Natural killer cell (primary cell): ENCODE results near the gene PTK7. TPM values are rescaled to one million over a fixed set of nuclear protein-coding genes. Genes with fewer than 3 reads are reported as not detected.

Source experiments
- ATAC-seq, 3 donors: fragments of 150-1000 bp in 2 of 3; fragments of 200-7000 bp in 1 of 3; cut with Tn5 transposase; 1 replicate in 1 of 3; 2 replicates in 2 of 3; pipeline ENCODE4 v1.10.0; 2021; ENCODE audit warnings: mild to moderate bottlenecking in 2 of 3, moderate library complexity in 2 of 3
- DNase-seq, 2 donors: peaks; one replicate each; pipeline versions ENCODE4 v3.0.0 to v3.0.0-alpha.2; 2013 to 2021; ENCODE audit warnings: mixed read lengths in 1 of 2
- H3K27ac ChIP-seq: one replicate; pipeline ENCODE4 v1.5.1; 2013; ENCODE audit warnings: mild to moderate bottlenecking, low read length
- H3K27me3 ChIP-seq: one replicate; pipeline ENCODE4 v1.6.1; 2013; ENCODE audit warnings: low read length; ENCODE audit not compliant: control insufficient read depth, insufficient read depth
- H3K36me3 ChIP-seq: one replicate; pipeline ENCODE4 v1.6.1; 2013; ENCODE audit warnings: low read length; ENCODE audit not compliant: control insufficient read depth, insufficient read depth
- H3K4me1 ChIP-seq: one replicate; pipeline ENCODE4 v1.6.1; 2013; ENCODE audit warnings: low read length; ENCODE audit not compliant: control insufficient read depth, insufficient read depth
- H3K4me3 ChIP-seq: one replicate; pipeline ENCODE4 v1.5.1; 2013; ENCODE audit warnings: low read length
- H3K9me3 ChIP-seq: one replicate; pipeline ENCODE4 v1.6.1; 2013; ENCODE audit warnings: low read length; ENCODE audit not compliant: control insufficient read depth, insufficient read depth
- H3K27ac Mint-ChIP-seq, 2 donors: one replicate each; pipeline ENCODE4 v1.8.0; 2022; ENCODE audit warnings: mild to moderate bottlenecking in 2 of 2, mixed read lengths in 2 of 2, moderate library complexity in 1 of 2
- H3K27me3 Mint-ChIP-seq, 2 donors: one replicate each; pipeline ENCODE4 v1.8.0; 2022; ENCODE audit warnings: low read depth in 2 of 2, mixed read lengths in 2 of 2
- H3K36me3 Mint-ChIP-seq: one replicate; pipeline ENCODE4 v1.8.0; 2022; ENCODE audit warnings: mixed read lengths
- H3K4me1 Mint-ChIP-seq, 2 donors: one replicate each; pipeline ENCODE4 v1.8.0; 2022; ENCODE audit warnings: mixed read lengths in 2 of 2
- H3K4me3 Mint-ChIP-seq: one replicate; pipeline ENCODE4 v1.8.0; 2022; ENCODE audit warnings: mild to moderate bottlenecking, moderate library complexity, mixed read lengths
- H3K9me3 Mint-ChIP-seq, 2 donors: one replicate each; pipeline ENCODE4 v1.8.0; 2022; ENCODE audit warnings: mixed read lengths in 2 of 2
- CTCF ChIP-seq: fragments of 200-600 bp; IDR thresholded peaks from one replicate; pipeline ENCODE4 v1.8.0; 2022; ENCODE audit warnings: antibody characterized with exemption
- WGBS: methylation state at CpG from one replicate; pipeline ENCODE4 v1.1.7; 2013; ENCODE audit warnings: missing lambda C conversion rate; ENCODE audit not compliant: insufficient coverage; 5-methylcytosine and 5-hydroxymethylcytosine counted together
- intact Hi-C: fragments of 100-400 bp; cut with micrococcal nuclease; formaldehyde crosslinking; loops from one replicate; pipeline ENCODE4 v1.14.2; 2022
- total RNA-seq, 4 donors: library from RNA; stranded (reverse); fragments of 120-200 nt in 1 of 4; gene quantifications; one replicate each; pipeline versions ENCODE4 v1.2.3 to v1.2.4, GENCODE V29; 2013 to 2022

Gene PTK7
- total RNA-seq, 3 donors from 2014 or later (not counting 1 experiment from before 2014, with no cell fraction given): 1.7 to 5.6 (median 2.8) TPM

- no peak overlapping the region for H3K27ac ChIP-seq
- H3K9me3 ChIP-seq: no peaks in the 10 kb centered on the region
- H3K4me3 ChIP-seq: no peak overlapping the region
- TF ChIP-seq CTCF: no peak
- 94% methylated on average over 3 of the region's 4 CpGs for WGBS
- no peaks in the 10 kb centered on the region for H3K27me3 ChIP-seq
- no peaks in the 10 kb centered on the region for H3K9me3 Mint-ChIP-seq
- no peaks in the 10 kb centered on the region for H3K27me3 Mint-ChIP-seq
- no peak overlapping the region for H3K4me3 Mint-ChIP-seq
- no peaks in the 10 kb centered on the region for H3K4me1 ChIP-seq
- no peaks in the 10 kb centered on the region for H3K36me3 Mint-ChIP-seq
- H3K4me1 Mint-ChIP-seq: no peaks in the 10 kb centered on the region
- DNase-seq (no peak), ATAC-seq (no peak)
- H3K36me3 ChIP-seq: no peaks in the 10 kb centered on the region
- intact Hi-C loops: no loop called here
- H3K27ac Mint-ChIP-seq: no peak overlapping the region
These were observed 25.4 kb downstream of the PTK7 start for GRCh38 chr6:43101497-43101896.

DNA sequence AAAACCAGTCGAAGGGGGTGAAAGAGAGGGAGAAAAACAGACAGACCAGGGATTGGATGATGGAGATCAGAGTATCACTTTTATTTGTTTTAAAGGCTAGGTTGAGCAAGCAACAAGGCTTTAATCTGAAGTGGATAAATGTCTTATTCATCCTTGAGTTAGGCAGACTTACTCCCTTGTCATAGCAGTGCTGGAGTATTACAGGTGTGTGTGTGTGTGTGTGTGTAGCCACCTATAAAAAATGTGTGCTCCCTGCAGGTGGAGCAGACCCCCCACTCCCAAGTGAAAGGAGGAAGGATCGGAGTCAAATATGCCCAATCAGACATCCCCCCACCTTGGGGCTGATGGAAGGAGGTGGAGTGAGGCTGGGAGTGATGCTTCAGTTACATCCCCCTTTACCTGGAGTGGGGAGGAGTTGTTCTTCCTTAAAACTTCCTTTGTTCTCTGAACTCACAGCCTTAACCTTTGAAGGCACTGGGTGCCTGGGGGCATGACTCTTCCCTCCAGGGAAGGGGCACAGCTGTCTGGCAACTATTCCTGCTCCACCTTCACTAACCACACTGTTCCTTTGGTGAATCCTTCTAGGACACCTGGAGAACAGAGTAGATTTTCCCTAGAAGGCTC lies 27.3 kb downstream of the PTK7 start:
- no peak overlapping the region for H3K27ac Mint-ChIP-seq
- no peaks in the 10 kb centered on the region for H3K4me1 ChIP-seq
- H3K27ac ChIP-seq: no peak overlapping the region
- no peaks in the 10 kb centered on the region for H3K36me3 Mint-ChIP-seq
- no peaks in the 10 kb centered on the region for H3K9me3 Mint-ChIP-seq
- H3K36me3 ChIP-seq: no peaks in the 10 kb centered on the region
- ATAC-seq (no peak), DNase-seq (no peak)
- no peaks in the 10 kb centered on the region for H3K27me3 ChIP-seq
- intact Hi-C loops: no loop called here
- WGBS: 100% methylated on average over 1 of the region's 2 CpGs
- H3K4me3 ChIP-seq: no peak overlapping the region
- H3K4me3 Mint-ChIP-seq: no peak overlapping the region
- H3K4me1 Mint-ChIP-seq: no peaks in the 10 kb centered on the region
- H3K27me3 Mint-ChIP-seq: no peaks in the 10 kb centered on the region
- no peaks in the 10 kb centered on the region for H3K9me3 ChIP-seq
- TF ChIP-seq CTCF: no peak

GRCh38 chr6:43105538-43106222 lies 29.6 kb downstream of the PTK7 start:
- Mint-ChIP-seq H3K27ac (peak overlapping the region in 1 of 2 donors; percentile 5), H3K27me3 (no peaks in the 10 kb centered on the region), H3K9me3 (no peaks in the 10 kb centered on the region), H3K4me3 (no peak overlapping the region), H3K36me3 (no peaks in the 10 kb centered on the region), H3K4me1 (no peaks in the 10 kb centered on the region)
- ATAC-seq: no peak
- Histone ChIP-seq H3K4me1 (no peaks in the 10 kb centered on the region), H3K4me3 (no peak overlapping the region), H3K27me3 (no peaks in the 10 kb centered on the region), H3K9me3 (no peaks in the 10 kb centered on the region), H3K36me3 (no peaks in the 10 kb centered on the region), H3K27ac (no peak overlapping the region)
- intact Hi-C loops: no loop called here
- 71% methylated on average over 6 of the region's 9 CpGs for WGBS
- DNase-seq: no peak
- no peak for TF ChIP-seq CTCF
